ENCODE measurements around the gene GP1BA. TPM values are rescaled to one million over a fixed set of nuclear protein-coding genes. Genes with fewer than 3 reads are reported as not detected.
"Not testable (repeated sequence)": the region's sequence is repeated elsewhere in the genome, so short reads cannot be mapped to it uniquely, and the experiment has no call there.

GP1BA gene
- total RNA-seq, 1 donor from 2014 or later: 0.55 TPM

- TF ChIP-seq CTCF (IDR thresholded peaks at IDR 0.05): no peak
- Histone ChIP-seq H3K27ac (no peak overlapping the region), H3K9me3 (no peaks in the 10 kb centered on the region), H3K36me3 (no peaks in the 10 kb centered on the region), H3K4me1 (peaks cover 5% of the 10 kb centered on the region), H3K4me3 (no peak overlapping the region), H3K27me3 (no peaks in the 10 kb centered on the region)
- ATAC-seq (no peak), DNase-seq (no peak)
- intact Hi-C loops (cut with DNase I): no loop called here
These were observed 18.1 kb upstream of the GP1BA start for GRCh38 chr17:4913994-4914393.

GRCh38 chr17:4914551-4914950 lies 17.5 kb upstream of the GP1BA start:
- DNase-seq; H3K4me3 ChIP-seq; H3K4me1 ChIP-seq; H3K27ac ChIP-seq; intact Hi-C loops (cut with DNase I); H3K36me3 ChIP-seq; H3K9me3 ChIP-seq; H3K27me3 ChIP-seq; ATAC-seq: not testable (repeated sequence)

- TF ChIP-seq CTCF (IDR thresholded peaks at IDR 0.05): no peak
- no peaks in the 10 kb centered on the region for H3K9me3 ChIP-seq
- DNase-seq: no peak
These were observed 12.5 kb upstream of the GP1BA start for GRCh38 chr17:4919511-4920047.

DNA sequence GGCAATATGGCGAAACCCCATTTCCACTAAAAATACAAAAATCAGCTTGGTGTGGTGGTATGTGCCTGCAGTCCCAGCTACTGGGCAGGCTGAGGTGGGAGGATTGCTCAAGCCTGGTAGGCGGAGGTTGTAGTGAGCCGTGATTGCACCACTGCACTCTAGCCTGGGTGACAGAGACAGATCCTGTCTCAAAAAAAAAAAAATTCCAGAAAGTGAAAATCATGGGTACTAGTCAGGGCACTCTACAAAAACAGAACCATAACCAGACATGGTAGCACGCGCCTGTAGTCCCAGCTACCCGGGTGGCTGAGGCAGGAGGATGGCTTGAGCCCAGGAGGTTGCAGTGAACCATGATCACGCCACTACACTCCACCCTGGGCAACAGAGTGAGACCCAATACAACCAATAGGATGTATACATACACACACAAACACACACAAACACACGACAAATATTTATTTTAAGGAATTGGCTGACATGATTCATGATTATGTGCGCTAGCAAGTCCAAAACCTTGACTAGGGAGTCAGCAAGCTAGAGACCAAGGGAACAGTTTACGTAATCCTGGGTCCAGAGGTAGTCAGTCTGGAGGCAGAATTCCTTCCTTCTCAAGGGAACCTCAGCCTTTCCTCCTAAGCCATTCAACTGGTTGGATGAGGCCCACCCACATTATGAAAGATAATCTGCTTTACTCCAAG lies 11.6 kb upstream of the GP1BA start:
- Histone ChIP-seq H3K9me3 (no peaks in the 10 kb centered on the region), H3K4me3 (no peak overlapping the region), H3K27ac (peak overlapping the region; percentile 2), H3K27me3 (no peaks in the 10 kb centered on the region), H3K36me3 (no peaks in the 10 kb centered on the region), H3K4me1 (no peaks in the 10 kb centered on the region)
- peak; percentile 88 for DNase-seq
- no peak for TF ChIP-seq CTCF (IDR thresholded peaks at IDR 0.05)
- intact Hi-C loops (cut with DNase I): no loop called here
- ATAC-seq: peak; percentile 94

More at GRCh38 chr17:4919511-4920047, 12.5 kb upstream of the GP1BA start:
- Histone ChIP-seq H3K27me3 (no peaks in the 10 kb centered on the region), H3K27ac (no peak overlapping the region), H3K36me3 (no peaks in the 10 kb centered on the region), H3K4me3 (no peak overlapping the region), H3K4me1 (no peaks in the 10 kb centered on the region)
- no peak for ATAC-seq
- intact Hi-C loops (cut with DNase I): no loop called here

GRCh38 chr17:4921320-4921719 lies 10.8 kb upstream of the GP1BA start:
- intact Hi-C loops (cut with DNase I): no loop called here
- Histone ChIP-seq H3K4me3 (no peak overlapping the region), H3K27ac (no peak overlapping the region), H3K9me3 (no peaks in the 10 kb centered on the region), H3K27me3 (no peaks in the 10 kb centered on the region), H3K4me1 (no peaks in the 10 kb centered on the region), H3K36me3 (no peaks in the 10 kb centered on the region)
- ATAC-seq: no peak
- no peak for DNase-seq
- no peak for TF ChIP-seq CTCF (IDR thresholded peaks at IDR 0.05)

GRCh38 chr17:4926577-4927335 lies 5.3 kb upstream of the GP1BA start:
- DNase-seq; H3K4me3 ChIP-seq; H3K27ac ChIP-seq; intact Hi-C loops (cut with DNase I); H3K36me3 ChIP-seq; H3K27me3 ChIP-seq; ATAC-seq; H3K4me1 ChIP-seq; H3K9me3 ChIP-seq: not testable (repeated sequence)

All from upper lobe of right lung (tissue), 1 donor.